ENCODE data around the gene RBM15. TPM values are rescaled to one million over a fixed set of nuclear protein-coding genes. Genes with fewer than 3 reads are reported as not detected.

The RBM15 gene, protein sequence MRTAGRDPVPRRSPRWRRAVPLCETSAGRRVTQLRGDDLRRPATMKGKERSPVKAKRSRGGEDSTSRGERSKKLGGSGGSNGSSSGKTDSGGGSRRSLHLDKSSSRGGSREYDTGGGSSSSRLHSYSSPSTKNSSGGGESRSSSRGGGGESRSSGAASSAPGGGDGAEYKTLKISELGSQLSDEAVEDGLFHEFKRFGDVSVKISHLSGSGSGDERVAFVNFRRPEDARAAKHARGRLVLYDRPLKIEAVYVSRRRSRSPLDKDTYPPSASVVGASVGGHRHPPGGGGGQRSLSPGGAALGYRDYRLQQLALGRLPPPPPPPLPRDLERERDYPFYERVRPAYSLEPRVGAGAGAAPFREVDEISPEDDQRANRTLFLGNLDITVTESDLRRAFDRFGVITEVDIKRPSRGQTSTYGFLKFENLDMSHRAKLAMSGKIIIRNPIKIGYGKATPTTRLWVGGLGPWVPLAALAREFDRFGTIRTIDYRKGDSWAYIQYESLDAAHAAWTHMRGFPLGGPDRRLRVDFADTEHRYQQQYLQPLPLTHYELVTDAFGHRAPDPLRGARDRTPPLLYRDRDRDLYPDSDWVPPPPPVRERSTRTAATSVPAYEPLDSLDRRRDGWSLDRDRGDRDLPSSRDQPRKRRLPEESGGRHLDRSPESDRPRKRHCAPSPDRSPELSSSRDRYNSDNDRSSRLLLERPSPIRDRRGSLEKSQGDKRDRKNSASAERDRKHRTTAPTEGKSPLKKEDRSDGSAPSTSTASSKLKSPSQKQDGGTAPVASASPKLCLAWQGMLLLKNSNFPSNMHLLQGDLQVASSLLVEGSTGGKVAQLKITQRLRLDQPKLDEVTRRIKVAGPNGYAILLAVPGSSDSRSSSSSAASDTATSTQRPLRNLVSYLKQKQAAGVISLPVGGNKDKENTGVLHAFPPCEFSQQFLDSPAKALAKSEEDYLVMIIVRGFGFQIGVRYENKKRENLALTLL
- polyA plus RNA-seq (ENCODE audit: insufficient read depth in 1 of 5, insufficient read length in 5 of 5, low replicate concordance in 1 of 5) = 10 to 100 TPM in 3 of 5 donors, 1 to 10 TPM in 2; 7.5 to 13.2 (median 11.0) TPM
- long read RNA-seq, donor 1, transcript RBM15-203 (1 exons, 3,368 nt) = major isoform, 7 of 8 reads
- long read RNA-seq, donor 1, partial matches to known transcripts = 0 of 8 reads
- long read RNA-seq, donor 1, other reads (novel, unspliced or antisense) = 0 of 8 reads
- long read RNA-seq, donor 2, partial matches to known transcripts = 0 of 4 reads
- long read RNA-seq, donor 2, other reads (novel, unspliced or antisense) = 0 of 4 reads
- long read RNA-seq, donor 3, partial matches to known transcripts = 0 of 3 reads
- long read RNA-seq, donor 3, other reads (novel, unspliced or antisense) = 0 of 3 reads
- long read RNA-seq, donor 4, full-length matches to known transcripts = 3 of 3 reads
- long read RNA-seq, donor 4, partial matches to known transcripts = 0 of 3 reads
- long read RNA-seq, donor 4, other reads (novel, unspliced or antisense) = 0 of 3 reads
- long read RNA-seq, donor 5, partial matches to known transcripts = 0 of 4 reads
- long read RNA-seq, donor 5, other reads (novel, unspliced or antisense) = 0 of 4 reads
- long read RNA-seq, donor 6, transcript RBM15-203 (1 exons, 3,368 nt) = major isoform, 12 of 13 reads
- long read RNA-seq, donor 6, partial matches to known transcripts = 0 of 13 reads
- long read RNA-seq, donor 6, other reads (novel, unspliced or antisense) = 0 of 13 reads
- long read RNA-seq, donor 7, transcript RBM15-203 (1 exons, 3,368 nt) = major isoform, 8 of 10 reads
- long read RNA-seq, donor 7, partial matches to known transcripts = 0 of 10 reads
- long read RNA-seq, donor 7, other reads (novel, unspliced or antisense) = 0 of 10 reads
- long read RNA-seq, donor 8, partial matches to known transcripts = 0 of 2 reads
- long read RNA-seq, donor 8, other reads (novel, unspliced or antisense) = 0 of 2 reads

DNA sequence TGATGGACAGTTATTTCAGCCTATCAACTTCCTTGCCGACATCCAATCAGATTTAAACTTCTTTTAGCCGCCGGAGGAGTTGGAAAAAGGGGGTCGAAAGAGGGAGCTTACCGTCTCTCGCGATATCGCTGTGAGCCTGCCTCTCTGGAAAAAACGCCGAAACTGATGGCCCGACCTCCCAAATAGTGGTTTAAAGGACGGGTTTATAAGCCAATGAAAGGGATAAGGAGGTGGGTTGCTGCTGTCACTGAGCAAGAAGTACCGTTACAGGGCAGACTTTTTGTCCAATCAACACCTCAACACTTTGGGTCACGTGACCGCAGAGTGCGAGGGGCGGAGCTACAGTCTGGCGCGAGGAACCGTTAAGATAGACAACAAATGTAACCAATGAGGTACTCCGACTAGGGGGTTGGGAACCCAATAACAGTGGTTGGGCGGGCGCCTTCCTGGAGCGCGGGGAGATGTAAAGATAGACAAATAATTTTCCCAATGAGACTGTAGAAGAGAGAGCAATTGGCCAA is at the start of gene RBM15:
Gene RBM15, plus strand, starts transcription at position 492 of the 521 bp plus-strand sequence. Its CDS starts 29 bp downstream, at position 521.
- DNase-seq = peak; percentile 100

DNA sequence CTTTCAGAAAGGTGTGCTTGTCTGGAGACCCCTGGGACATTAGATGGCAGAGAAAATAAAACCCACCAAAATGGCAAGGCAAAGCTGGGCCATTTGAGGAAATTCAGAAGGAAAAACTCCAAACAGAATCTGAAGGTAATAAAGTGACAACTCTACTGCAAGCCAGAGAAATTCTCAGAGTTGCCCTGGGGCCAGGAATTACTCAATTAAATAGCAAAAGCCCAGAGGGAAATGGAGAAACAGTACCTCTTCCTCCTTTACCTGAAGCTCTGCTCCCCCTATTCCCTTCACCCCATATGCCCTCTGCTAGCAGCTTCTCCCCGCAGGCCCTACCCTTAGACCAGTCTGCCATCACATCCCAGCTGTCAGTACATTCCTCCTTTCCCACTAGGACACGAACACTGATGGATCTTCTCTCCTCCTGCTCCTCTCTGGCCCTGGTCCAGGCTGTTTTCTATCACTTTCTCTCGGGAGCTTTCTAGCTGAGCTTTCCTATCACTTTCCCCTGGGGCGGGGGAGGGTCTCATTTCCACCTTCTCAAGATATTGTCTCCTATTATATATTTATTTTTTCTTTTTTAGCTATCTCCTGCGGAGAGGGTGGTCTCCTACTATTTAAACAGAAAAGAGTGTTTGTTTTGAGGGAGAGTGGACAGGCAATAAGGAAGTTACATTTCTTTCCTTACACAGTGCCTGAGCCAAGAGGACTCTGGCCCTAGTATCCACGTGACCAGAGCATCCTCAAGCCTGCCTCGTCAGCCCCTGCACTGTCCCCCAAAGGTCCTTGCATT is 47.7 kb upstream of the RBM15 start:
- no peak for DNase-seq

DNA sequence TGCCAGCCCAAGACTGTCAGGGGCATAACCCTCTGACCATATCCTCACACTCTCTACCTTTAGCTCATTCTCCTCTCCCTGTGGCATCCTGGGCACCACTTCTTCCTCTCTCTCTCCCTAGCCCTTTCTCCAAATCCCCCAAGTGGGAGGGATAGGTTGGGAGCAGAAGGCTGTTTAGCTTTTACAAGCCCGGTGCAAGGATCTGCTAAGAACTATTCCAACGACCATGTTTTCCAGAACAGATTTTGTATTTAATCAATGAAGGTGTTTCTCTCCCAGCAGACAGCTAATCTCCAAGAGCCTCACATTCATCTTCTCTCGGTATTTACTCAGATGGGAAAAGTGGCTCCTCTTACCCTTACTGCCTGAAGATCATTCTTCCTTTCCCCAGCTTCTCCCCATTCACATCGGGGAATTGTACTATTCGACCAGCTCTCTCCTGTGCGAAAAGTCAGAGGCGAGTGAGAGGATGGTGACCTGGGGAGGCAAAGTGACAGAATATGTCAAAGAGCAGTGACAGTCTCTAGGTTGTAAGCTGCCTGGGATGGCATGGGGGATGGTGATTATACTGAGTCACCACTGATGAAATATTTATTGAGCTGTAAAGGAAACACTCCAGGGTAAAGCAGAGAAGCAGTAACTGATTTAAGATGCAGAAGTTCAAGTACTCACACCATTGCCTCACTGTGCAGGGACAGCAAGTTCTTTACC is 47.0 kb upstream of the RBM15 start:
- DNase-seq = no peak

DNA sequence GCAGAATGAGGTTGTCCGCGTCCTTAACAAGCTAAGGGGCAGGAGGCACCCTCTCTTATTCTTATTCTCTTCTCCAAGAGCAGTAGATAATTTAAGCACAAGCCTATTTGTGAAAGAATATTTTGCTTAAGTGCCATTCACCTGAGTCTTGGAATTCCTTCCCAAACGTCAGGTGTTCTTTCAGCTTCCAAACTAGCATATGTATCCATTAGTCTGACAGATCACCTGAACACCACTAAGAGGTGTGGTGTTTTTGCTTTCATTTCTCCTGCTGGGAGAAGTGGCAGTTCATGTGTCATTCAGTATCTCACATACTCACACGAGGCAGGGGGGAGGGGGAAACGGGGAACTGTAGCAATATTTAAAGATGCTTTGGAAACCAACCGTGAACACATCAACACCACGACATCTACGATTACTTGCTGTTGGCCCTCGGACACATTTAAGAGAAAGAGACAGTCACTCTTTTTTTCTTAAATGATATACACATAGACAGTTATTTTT is 45.5 kb upstream of the RBM15 start:
- no peak for DNase-seq

DNA sequence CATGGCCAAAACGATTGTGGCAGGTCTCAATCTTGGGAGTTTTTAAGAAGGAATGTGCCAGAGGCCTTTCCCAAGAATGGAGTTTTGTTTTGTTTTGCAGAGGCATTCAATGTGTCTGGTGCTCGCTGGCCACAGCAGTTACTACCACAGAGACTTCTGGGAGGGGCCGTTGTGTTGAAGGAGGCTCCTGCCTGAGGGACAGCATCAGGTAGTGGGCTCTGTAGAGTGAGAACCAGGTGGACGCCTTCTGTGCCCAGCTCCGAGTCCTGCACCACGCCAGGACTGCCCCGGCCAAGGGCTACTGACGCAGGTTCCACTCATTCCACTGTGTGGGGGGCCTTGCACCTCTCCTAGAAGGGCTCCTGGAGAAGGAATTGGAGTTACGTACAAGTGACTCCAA is 44.9 kb upstream of the RBM15 start:
- no peak for DNase-seq

DNA sequence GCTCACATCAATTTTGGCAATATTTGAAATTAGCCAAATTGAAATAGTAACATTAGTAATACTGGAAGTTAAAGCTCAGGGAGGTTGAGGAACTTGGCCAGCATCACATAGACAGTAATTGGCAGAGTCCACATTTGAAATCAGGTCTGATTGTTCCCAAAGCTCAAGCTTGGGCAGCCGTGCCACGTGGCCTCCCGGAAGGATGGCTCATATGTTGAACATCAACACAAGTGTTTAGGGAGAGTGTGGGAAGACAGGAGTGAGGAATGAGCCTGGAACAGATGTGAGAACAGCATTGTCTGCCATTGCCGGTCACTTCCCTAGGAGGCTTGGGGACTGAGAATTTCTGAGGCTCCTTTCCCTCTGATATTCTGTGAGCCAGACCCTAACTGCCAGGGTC is 40.2 kb upstream of the RBM15 start:
- DNase-seq = no peak

DNA sequence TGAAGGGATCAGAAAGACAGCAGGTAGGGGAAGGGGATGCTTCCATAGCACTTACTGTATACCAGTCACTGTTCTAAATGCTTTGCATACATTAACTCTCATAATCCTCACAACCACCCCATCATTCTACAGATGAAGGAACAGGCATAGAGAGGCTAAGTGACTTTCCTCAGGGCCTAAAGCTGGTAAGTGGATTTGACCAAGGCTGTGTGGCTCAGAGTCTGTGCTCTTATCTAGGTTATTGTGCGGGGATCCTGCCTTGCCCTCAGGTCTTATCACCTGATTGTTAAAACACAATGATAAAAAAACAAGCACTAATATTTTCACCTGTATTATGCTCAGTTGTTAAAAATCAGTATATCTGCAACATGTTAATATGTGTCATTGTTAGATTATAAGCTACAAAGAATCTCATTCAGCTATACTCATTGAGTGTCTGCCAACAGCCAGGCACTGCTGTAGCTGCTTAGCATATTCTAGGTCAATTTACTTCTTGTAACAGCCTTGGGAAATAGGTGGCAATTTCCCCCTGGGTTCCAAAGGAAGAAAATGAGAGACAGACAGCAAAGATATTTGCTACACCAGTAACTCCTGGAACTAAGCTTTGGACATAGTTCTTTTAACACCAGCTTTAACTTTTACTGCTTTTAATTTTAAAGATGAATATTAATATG is 38.6 kb upstream of the RBM15 start:
- DNase-seq = no peak

DNA sequence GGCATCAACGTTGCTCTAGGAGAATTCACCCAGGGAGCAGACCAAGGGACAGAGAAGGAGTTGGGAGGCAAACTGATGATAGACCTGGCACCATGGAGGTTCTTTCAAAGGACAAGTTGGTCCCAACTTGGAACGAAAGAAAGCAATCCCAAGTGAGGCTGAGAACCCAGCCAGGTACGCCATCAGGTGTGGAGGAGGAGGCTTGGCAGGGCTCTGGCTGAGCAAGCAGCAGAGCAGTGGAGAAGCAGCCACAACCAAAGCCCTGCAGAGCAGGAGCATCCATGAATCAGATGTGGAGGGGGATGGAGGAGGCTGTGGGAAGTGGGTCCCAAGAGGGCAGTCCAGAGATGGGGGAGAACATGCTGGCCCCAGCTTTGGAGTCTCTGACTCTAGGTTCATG is 36.3 kb upstream of the RBM15 start:
- DNase-seq = no peak

DNA sequence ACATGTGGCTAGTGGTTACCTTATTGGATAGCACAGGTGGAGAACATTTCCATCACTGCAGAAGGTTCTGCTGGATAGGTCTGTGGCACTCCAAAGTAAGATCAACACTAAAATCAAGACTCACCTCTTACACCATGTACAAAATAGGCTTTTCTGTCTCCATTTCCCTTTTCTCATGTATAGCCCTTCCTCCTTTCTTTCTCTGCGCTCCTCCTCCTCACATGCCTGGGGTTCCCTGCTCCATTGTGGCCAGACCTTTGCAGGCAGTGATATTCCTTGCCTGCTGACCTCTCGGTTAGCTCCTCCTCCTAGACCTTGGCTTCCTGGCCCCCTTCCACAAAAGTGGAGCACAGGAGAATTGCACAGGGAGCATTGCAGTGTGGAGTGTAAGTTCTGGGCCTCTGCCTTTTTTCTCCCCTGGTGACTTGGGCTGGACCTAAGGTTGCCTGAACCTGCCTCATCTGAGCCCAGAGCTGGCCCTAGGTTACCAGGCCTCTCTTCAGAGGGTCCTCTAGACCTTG is 33.2 kb upstream of the RBM15 start:
- DNase-seq = no peak

DNA sequence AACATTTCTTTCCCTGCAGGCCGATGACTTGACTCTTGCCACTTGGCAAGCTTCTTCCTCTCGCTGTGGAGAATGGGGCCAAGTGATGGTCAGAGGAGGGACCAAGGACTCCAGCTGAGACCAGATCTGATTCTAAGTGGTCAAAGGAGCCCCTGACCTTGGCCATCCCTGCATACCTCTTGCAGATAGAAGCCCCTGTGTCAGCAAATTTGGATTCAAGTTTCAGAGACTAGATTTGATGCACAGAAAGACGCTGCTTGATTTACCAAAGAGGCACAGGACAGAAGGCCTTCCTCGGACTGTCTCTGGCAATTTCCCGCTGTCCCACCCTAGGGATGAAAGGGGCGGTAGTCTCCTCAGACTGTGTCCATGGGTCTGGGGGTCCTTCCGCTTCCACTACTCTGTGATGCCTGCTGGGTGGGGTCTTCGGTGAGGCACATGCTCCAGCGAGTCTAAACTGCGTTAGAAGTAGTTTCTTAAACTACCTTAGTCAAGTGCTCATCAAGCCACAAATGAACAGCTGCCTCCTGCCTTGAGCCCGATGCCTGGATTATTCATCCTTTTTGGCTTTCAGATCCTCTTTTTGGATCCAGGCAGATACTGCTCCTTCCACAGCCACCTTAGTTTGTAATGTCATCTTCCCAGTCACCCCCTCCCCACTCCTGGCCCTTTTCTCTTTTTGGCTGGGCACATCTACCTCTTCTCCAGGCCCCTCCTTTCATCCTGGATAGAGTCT is 31.8 kb upstream of the RBM15 start:
- no peak for DNase-seq

DNA sequence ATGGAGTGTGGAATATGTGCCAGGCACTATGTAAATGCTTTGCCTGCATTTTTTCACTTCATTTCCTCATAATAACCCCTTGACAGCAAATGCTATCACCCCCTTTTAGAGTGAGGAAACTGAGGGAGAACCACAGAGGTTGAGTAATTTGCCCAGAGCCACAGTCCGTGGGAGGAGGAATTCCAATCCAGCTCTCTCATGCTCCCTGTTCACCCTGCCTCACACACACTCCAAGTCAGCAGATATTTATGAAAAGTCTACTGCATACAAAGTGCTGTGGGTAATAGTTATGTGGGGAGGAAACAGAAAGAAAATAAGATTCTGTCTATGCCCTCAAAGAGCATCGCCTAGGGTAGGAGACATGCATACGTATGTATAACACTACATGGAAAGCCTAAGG is 30.9 kb upstream of the RBM15 start:
- DNase-seq = no peak

DNA sequence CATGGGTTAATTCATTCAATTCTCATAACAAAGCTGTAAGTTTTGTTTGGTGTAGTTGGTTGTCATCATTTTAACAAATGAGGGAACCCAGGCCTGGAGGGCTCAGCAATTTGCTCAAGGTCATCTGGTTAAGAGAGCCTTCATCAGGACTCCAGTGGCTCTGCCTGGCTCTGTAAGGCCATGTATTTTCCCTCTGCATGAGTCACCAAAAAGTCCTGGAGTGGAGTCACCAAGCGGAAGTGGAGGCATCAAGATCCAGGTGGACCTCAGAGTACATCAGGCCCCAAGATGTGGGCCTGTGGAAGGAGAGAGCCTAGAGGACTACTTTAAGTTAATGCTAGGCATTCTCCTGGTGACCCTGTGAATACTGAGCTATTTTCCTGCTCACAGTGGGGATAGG is 30.0 kb upstream of the RBM15 start:
- no peak for DNase-seq

DNA sequence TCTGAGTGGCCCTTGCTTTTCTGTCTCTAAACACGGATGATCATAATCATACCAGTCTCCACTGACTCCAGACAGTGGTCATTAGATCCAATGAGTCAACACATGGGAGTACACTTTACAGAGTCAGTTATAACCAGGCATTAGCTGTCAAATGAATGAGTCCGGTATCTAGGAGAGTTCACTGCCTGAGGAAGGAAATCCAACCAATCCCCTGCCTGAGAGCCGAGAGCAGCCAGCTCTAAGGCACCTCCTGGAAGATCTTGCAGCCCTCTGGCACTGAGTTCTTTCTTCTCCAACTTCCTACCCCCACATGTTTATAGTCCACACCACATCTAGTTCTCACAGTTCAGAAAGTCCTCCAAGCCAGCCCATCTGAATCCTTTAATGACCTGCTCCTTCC is 29.4 kb upstream of the RBM15 start:
- DNase-seq = no peak

DNA sequence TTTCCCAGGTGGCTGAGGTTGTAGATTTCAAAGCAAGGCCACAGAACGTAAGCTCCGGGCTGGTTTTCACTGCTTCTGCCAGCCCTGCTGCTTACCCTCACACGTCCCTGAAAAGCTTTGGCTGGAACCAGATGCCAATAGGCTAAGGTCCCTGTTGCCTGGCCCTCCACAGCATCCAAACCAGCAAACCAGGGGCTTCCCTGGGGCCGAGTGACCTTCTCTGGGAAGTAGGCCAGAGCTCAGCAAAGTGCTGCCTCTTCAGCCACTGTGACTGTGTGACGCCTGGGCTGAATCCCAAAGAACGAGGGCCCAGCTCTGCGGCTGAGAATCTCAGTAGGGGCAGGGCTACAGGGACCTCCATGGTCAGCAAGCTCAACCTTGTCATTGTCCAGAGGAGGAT is 28.9 kb upstream of the RBM15 start:
- no peak for DNase-seq

DNA sequence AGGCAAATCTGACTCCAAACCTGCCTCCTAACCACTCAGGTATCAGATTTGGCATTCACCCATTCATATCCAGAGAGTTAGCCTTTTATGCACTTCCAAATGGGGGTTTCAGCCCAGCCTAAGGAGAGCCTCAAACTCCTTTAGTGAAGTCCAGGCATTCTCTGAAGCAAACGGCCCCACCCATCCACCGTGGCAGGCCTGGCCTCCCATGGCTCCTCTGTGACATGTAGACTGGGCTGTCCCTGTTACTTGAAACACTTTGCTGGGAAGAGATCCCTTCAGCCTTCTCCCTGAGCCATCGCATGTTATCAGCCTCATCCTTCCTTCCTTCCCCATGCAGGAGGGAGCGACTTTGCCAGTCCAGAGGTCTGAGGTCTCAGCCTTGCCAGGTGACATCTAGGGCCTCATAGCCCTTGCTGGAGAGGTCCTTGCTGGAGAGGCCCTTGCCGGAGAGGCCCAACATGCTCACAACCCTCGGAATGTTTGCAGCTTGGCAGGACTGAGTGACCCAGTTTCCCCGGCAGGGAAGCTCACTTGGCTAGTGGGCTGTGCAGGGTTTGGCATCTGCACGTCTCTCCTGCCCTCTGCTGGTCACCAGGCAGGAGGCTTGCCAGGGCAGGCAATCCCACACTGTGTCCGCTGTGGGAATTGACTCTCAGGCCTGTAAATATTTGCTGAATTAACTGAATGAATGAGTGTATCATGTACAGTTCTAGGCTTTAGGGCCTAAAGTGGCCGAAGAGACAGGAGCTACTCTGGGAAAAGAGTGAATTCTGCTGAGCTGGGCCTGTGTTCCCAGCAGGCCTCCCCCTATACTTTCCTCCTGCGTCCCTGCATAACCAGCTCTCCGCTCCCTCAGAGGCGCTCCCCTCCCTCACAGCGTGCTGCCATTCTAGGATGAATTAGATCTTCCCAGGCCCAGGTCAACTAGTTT is 26.7 kb upstream of the RBM15 start:
- peak; percentile 62 to 76 for DNase-seq

DNA sequence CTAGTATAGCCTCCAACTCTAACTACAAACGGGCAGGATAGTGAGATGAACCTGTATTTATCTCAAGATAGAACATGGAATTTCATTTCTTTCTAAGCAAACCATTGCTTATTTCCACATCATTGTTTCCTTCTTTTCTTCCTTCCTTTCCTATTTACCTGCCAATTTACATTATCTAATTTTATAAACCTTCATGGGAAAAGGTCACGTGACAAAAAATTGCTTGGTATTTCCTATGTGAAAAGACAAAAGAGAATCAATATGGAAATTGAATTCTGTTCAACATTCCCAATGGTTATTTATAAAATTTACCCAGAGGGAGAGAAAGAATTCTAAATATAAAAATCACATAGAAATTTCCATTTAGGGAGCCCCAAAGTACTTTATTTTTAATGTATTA is 22.4 kb upstream of the RBM15 start:
- DNase-seq = no peak

Measured in right lung (tissue), 10 donors.